Mononuclear cell (primary cell): ENCODE results near the gene SLMAP. TPM values are rescaled to one million over a fixed set of nuclear protein-coding genes. Genes with fewer than 3 reads are reported as not detected.

Experiments used
- H3K27me3 ChIP-seq: 2 replicates; pipeline ENCODE4 v1.6.0; 2011; ENCODE audit warnings: low read length, control low read depth; ENCODE audit not compliant: insufficient read depth
- H3K4me1 ChIP-seq: 2 replicates; pipeline ENCODE4 v1.5.1; 2011; ENCODE audit warnings: mild to moderate bottlenecking, low read length, control low read depth; ENCODE audit not compliant: insufficient read depth
- H3K4me3 ChIP-seq: 2 replicates; pipeline ENCODE4 v1.5.1; 2011; ENCODE audit warnings: mild to moderate bottlenecking, low read length, moderate library complexity
- H3K9me3 ChIP-seq: 2 replicates; pipeline ENCODE4 v1.5.1; 2011; ENCODE audit warnings: low read depth, mild to moderate bottlenecking, control low read depth, low read length
- total RNA-seq: library from RNA; depleted of rRNA; stranded (reverse); fragments of >200 nt; gene quantifications from one replicate; pipeline ENCODE4 v1.2.3, GENCODE V29; 2012

Gene SLMAP
- total RNA-seq, 1 donor: 68.6 TPM

GRCh38 chr3:57770009-57770827 is 14.1 kb downstream of the SLMAP start:
- no peaks in the 10 kb centered on the region for H3K9me3 ChIP-seq
- H3K4me1 ChIP-seq: peaks cover 5% of the 10 kb centered on the region
- no peak overlapping the region for H3K4me3 ChIP-seq
- H3K27me3 ChIP-seq: no peaks in the 10 kb centered on the region

GRCh38 chr3:57772251-57772650 is 16.1 kb downstream of the SLMAP start:
- Histone ChIP-seq H3K27me3 (no peaks in the 10 kb centered on the region), H3K9me3 (no peaks in the 10 kb centered on the region), H3K4me3 (no peak overlapping the region), H3K4me1 (peaks cover 4% of the 10 kb centered on the region)

DNA sequence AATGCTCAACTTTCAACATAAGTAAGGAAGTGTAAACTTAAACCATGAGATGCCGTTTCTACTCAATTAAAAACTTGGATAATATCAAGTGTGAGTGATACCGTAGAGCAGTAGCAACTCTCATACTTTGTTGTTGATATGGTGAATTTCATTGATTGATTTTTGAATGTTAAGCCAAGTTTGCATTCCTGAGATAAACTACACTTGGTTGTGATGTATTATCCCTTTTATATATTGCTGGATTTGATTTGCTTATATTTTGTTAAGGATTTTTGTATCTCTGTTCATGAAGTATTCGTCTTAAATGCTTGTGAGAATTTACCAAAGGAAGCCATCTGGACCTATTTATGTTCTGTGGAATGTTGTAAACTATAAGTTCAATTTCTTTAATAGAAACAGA is 21.7 kb downstream of the SLMAP start:
- peaks cover 9% of the 10 kb centered on the region for H3K4me1 ChIP-seq
- H3K9me3 ChIP-seq: no peaks in the 10 kb centered on the region
- no peaks in the 10 kb centered on the region for H3K27me3 ChIP-seq
- no peak overlapping the region for H3K4me3 ChIP-seq

DNA sequence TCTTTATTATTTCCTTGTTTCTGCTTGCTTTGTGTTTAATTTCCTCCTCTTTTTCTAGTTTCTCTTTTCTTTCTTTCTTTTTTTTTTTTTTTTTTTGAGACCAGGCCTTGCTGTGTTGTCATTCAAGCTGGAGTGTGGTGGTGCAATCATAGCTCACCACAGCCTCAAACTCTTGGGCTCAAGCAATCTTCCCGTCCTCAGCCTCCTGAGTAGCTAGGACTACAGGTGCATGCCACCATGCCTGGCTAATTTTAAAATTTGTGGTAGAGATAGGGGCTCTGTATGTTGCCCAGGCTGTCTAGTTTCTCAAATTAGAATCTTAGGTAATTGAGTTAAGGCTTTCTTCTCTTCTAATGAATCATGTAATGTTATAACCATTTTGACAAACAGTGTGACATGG is 22.4 kb downstream of the SLMAP start:
- Histone ChIP-seq H3K4me3 (no peak overlapping the region), H3K27me3 (no peaks in the 10 kb centered on the region), H3K9me3 (no peaks in the 10 kb centered on the region), H3K4me1 (peaks cover 9% of the 10 kb centered on the region)

- no peaks in the 10 kb centered on the region for H3K27me3 ChIP-seq
- peaks cover 14% of the 10 kb centered on the region for H3K4me1 ChIP-seq
- no peak overlapping the region for H3K4me3 ChIP-seq
- H3K9me3 ChIP-seq: no peaks in the 10 kb centered on the region
Measured at GRCh38 chr3:57779666-57780065, 23.6 kb downstream of the SLMAP start.

DNA sequence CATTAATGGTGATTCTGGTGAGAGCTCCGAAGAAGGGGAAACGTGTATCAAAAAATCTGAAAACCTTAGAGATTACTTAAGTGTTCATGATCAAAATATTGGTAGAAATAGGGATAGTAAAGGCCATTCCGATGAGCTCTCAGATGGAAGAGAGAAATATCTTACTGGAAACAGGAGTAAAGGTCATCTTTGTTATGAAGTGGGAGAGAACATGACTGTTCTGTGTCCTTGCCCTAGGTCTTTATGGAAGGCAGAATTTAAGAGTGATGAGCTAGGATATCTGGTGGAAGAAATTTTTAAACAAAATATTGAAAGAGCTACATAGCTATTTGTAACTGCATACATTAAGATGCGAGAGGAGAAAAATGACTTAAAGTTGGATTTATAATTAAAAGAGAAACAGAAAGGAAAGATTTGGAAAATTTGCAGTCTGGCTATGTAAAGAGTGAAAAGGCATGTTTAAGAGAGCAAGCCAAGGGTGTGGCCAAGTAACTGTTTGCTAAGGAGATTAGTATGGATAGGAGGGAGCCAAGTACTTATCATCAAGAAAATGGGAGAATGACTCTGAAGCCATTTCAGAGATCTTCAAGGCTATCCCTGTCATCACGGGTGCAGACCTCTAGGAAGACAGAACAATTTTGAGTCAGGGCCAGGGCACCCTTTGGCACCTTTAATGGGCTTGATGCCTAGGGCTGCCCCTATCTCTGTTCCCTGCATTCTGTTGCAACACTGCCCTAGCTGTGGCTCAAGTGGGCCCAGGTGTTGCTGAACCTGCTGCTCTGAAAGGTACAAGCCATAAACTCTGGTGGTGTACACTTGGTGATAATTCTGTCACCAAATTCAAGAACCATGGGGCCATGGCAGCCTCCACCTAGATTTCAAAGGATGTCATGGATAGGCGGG is 27.3 kb downstream of the SLMAP start:
- Histone ChIP-seq H3K9me3 (no peaks in the 10 kb centered on the region), H3K27me3 (no peaks in the 10 kb centered on the region), H3K4me3 (no peak overlapping the region), H3K4me1 (peaks cover 20% of the 10 kb centered on the region)

GRCh38 chr3:57784089-57784735 is 28.1 kb downstream of the SLMAP start:
- Histone ChIP-seq H3K4me3 (no peak overlapping the region), H3K9me3 (no peaks in the 10 kb centered on the region), H3K27me3 (no peaks in the 10 kb centered on the region), H3K4me1 (peaks cover 18% of the 10 kb centered on the region)

GRCh38 chr3:57785446-57785845 is 29.3 kb downstream of the SLMAP start:
- Histone ChIP-seq H3K4me1 (peaks cover 18% of the 10 kb centered on the region), H3K9me3 (no peaks in the 10 kb centered on the region), H3K4me3 (no peak overlapping the region), H3K27me3 (no peaks in the 10 kb centered on the region)

DNA sequence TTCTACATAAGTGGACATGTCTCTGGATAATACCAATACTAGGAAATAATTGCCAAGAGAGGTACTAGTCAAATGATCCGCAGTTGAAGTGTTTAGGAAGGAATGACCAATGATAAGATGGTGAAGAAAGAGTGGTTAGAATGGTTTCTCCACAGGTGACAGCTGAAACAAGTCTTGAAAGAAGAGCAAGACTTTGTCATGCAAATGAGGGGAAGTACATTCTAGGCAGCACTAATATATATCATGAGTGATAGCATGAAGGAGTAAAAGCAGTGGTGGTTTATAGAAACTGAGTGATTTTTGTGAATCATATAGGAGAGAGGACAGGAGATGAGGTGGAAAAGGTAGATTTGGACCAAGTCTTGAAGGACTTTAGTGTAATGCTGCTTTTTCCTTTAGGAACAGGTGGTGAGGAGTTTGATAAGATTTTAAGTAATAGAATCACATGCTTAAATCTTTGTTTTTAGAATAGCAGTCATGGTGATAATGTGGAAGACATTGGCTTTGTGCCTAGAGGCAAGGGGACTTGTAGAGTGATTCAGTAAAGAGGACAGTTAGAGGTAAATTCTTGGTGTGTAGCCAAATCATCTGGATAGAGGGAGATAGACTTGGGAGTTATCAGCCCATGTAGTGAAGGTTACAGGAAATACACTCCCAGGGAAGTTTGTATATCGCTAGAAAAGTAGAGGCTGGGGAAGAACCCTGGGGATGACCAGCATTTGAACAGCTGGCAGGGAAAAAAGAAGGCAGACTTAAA is 31.9 kb downstream of the SLMAP start:
- Histone ChIP-seq H3K27me3 (no peaks in the 10 kb centered on the region), H3K4me1 (peaks cover 26% of the 10 kb centered on the region), H3K9me3 (no peaks in the 10 kb centered on the region), H3K4me3 (no peak overlapping the region)

DNA sequence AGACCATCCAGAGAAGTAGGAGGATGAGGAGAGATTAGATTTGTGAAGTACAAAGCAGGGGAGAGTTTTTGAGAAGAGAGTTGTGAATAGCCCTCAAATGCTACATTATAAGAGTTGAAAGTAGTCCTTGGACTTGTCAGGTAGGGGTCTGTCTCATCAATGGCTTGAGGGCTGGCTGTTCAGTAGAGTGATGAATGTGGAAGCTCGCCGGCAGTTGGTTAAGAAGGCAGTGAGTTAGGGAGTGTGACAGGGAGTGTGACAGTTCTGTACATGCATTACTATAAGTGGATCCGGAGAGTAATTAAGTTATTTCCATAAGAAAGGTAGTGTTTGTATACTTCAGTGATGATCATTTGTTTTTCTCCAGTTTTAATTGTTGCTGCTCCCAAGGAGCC is 32.5 kb downstream of the SLMAP start:
- H3K4me3 ChIP-seq: no peak overlapping the region
- H3K9me3 ChIP-seq: no peaks in the 10 kb centered on the region
- H3K4me1 ChIP-seq: peaks cover 31% of the 10 kb centered on the region
- no peaks in the 10 kb centered on the region for H3K27me3 ChIP-seq

DNA sequence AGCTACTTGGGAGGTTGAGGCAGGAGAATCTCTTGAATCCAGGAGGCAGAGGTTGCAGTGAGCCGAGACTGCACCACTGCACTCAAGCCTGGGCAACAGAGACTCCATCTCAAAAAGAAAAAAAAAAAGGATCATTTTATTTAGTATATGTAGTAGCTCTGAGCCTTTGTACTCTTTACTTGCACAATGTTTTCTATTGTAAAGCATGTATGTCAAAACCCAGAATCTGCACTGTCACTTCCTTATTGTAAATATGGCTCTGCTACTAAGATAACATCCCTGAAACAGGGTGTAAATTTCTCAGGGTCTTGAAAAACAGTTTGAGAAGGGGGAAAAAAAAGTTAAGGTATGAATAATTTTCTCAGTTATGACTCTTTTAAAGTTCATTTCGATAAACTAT is 35.1 kb downstream of the SLMAP start:
- Histone ChIP-seq H3K4me1 (peaks cover 32% of the 10 kb centered on the region), H3K27me3 (no peaks in the 10 kb centered on the region), H3K9me3 (no peaks in the 10 kb centered on the region), H3K4me3 (no peak overlapping the region)

DNA sequence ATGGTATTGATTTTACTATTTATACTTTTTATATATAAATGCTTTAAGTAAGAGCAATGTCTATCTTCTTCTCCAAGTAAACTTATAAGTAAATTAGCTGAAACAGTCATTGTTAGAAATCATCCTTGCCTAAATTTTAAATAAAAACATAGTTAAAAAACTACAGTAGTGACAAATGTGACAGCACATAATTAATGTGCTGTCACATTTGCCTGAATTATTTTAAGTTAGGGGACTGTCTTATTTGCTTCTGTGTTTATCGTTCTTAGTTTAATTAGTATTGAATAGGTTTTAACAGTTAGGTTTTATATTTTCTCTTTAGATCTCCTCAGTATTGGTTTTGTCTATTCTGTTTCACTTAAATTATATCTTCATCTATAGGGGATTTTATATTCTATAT is 36.1 kb downstream of the SLMAP start:
- H3K4me1 ChIP-seq: peaks cover 32% of the 10 kb centered on the region
- H3K27me3 ChIP-seq: no peaks in the 10 kb centered on the region
- H3K4me3 ChIP-seq: no peak overlapping the region
- H3K9me3 ChIP-seq: no peaks in the 10 kb centered on the region

GRCh38 chr3:57793737-57794187 is 37.7 kb downstream of the SLMAP start:
- Histone ChIP-seq H3K4me3 (no peak overlapping the region), H3K27me3 (no peaks in the 10 kb centered on the region), H3K9me3 (no peaks in the 10 kb centered on the region), H3K4me1 (peaks cover 21% of the 10 kb centered on the region)

DNA sequence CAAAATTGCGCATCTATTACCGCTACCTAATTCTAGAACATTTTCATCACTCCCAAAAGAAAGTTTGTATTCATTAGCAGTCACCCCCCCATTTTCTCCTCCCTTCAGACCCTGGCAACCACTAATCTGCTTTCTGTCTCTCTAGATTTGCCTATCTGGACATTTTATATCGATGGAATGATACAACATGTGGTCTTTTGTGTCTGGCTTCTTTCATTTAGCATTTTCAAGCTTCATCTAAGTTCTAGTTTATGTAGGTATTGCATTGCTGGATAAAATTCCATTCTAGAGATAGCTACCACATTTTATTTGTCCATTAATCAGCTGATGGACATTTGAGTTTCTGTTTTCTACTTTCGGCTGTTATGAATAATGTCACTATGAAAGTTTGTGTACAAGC is 38.4 kb downstream of the SLMAP start:
- Histone ChIP-seq H3K4me1 (peaks cover 19% of the 10 kb centered on the region), H3K27me3 (no peaks in the 10 kb centered on the region), H3K4me3 (no peak overlapping the region), H3K9me3 (no peaks in the 10 kb centered on the region)
